ENCODE measurements around the gene CIRBP. TPM values are rescaled to one million over a fixed set of nuclear protein-coding genes. Genes with fewer than 3 reads are reported as not detected.

The CIRBP gene
- total and polyA plus RNA-seq, 2 donors (not counting 1 experiment from before 2014, with no cell fraction given): 643 to 1,164 TPM

- intact Hi-C loops (cut with micrococcal nuclease): no loop called here
- POLR2A ChIA-PET: no interaction called here
- Mint-ChIP-seq H3K27me3 (no peaks in the 10 kb centered on the region), H3K4me1 (peaks cover 34% of the 10 kb centered on the region), H3K4me3 (peak overlapping the region; percentile 89), H3K27ac (peak overlapping the region; percentile 94), H3K9me3 (ENCODE audit: insufficient read depth) (no peaks in the 10 kb centered on the region)
- CTCF ChIA-PET: interaction anchor here (0.7 to 1.2 kb wide), 4 partner anchors 11 to 133 kb away, joined by 3 read pairs; no protein-coding TSS in a partner anchor
- H2AFZ ChIP-seq (ENCODE audit: insufficient read depth, low read depth, low read length, poor library complexity, severe bottlenecking): no peak overlapping the region
- H3K27me3 ChIP-seq (replicated peaks in 1 of 4; ENCODE audit: control extremely low read depth in 1 of 4, control insufficient read depth in 3 of 4, insufficient read depth in 4 of 4, low read length in 3 of 4): no peaks in the 10 kb centered on the region
- H3K79me2 ChIP-seq (ENCODE audit: control insufficient read depth, insufficient read depth, low read length): peaks cover 59% of the 10 kb centered on the region
- H4K20me1 ChIP-seq (ENCODE audit: control insufficient read depth, insufficient read depth, low read length, poor library complexity, severe bottlenecking): peaks cover 70% of the 10 kb centered on the region
- no peak overlapping the region for H3K9ac ChIP-seq (ENCODE audit: low read length)
- H3K4me2 ChIP-seq (replicated peaks; ENCODE audit: low read depth, low read length, poor library complexity, severe bottlenecking): peak overlapping the region; percentile 100
- peak overlapping the region in 1 of 2 donors; percentile 97 for H3K27ac ChIP-seq (ENCODE audit: low read length in 2 of 2)
- no peaks in the 10 kb centered on the region for H3K9me3 ChIP-seq (ENCODE audit: control extremely low read depth in 1 of 3, control insufficient read depth in 2 of 3, insufficient read depth in 1 of 3, low read length in 2 of 3)
- TF ChIP-seq EZH2 (IDR thresholded peaks at IDR 0.05; ENCODE audit: borderline replicate concordance, insufficient read depth, low read depth, low read length, poor library complexity, severe bottlenecking) (no peak), CTCF (IDR thresholded peaks at IDR 0.05) (no peak)
- H3K36me3 ChIP-seq (replicated peaks in 1 of 2; ENCODE audit: control extremely low read depth in 1 of 2, control insufficient read depth in 1 of 2, extremely low read depth in 1 of 2, insufficient read depth in 2 of 2, low read length in 1 of 2): peaks cover 9 to 45% of the 10 kb centered on the region in 2 experiments
- 97% methylated on average over 14 of the region's 15 CpGs for WGBS (ENCODE audit: insufficient coverage)
- ATAC-seq (ENCODE audit: low read depth): no peak
- peaks cover 26 to 46% of the 10 kb centered on the region in 2 donors for H3K4me1 ChIP-seq (ENCODE audit: control insufficient read depth in 2 of 2, insufficient read depth in 2 of 2, low read length in 2 of 2)
- H3K4me3 ChIP-seq (ENCODE audit: control extremely low read depth in 1 of 5, extremely low read depth in 1 of 5, insufficient read depth in 1 of 5, low read depth in 2 of 5, low read length in 4 of 5): no peak overlapping the region
- peak; percentile 46 for DNase-seq
These were observed 7.9 kb downstream of the CIRBP start for GRCh38 chr19:1277061-1277460.

GRCh38 chr19:1278074-1278473 is 8.9 kb downstream of the CIRBP start:
- Mint-ChIP-seq H3K4me3 (peak overlapping the region; percentile 19), H3K27me3 (no peaks in the 10 kb centered on the region), H3K9me3 (ENCODE audit: insufficient read depth) (no peaks in the 10 kb centered on the region), H3K4me1 (peaks cover 26% of the 10 kb centered on the region), H3K27ac (peak overlapping the region; percentile 7)
- TF ChIP-seq EZH2 (IDR thresholded peaks at IDR 0.05; ENCODE audit: borderline replicate concordance, insufficient read depth, low read depth, low read length, poor library complexity, severe bottlenecking) (no peak), CTCF (IDR thresholded peaks at IDR 0.05) (no peak)
- peaks cover 0 to 2% (median 0%) of the 10 kb centered on the region in 3 donors for H3K9me3 ChIP-seq (ENCODE audit: control extremely low read depth in 1 of 3, control insufficient read depth in 2 of 3, insufficient read depth in 1 of 3, low read length in 2 of 3)
- H3K27me3 ChIP-seq (replicated peaks in 1 of 4; ENCODE audit: control extremely low read depth in 1 of 4, control insufficient read depth in 3 of 4, insufficient read depth in 4 of 4, low read length in 3 of 4): peaks cover 0 to 3% (median 0%) of the 10 kb centered on the region in 4 experiments
- 91% methylated on average over 11 of the region's 12 CpGs for WGBS (ENCODE audit: insufficient coverage)
- H3K27ac ChIP-seq (ENCODE audit: low read length in 2 of 2): no peak overlapping the region
- H3K9ac ChIP-seq (ENCODE audit: low read length): no peak overlapping the region
- POLR2A ChIA-PET: interaction anchor here (0.6 to 0.7 kb wide), 2 partner anchors 14 to 1255 kb away, joined by 3 read pairs; no protein-coding TSS in a partner anchor
- H3K4me3 ChIP-seq (ENCODE audit: control extremely low read depth in 1 of 5, extremely low read depth in 1 of 5, insufficient read depth in 1 of 5, low read depth in 2 of 5, low read length in 4 of 5): no peak overlapping the region
- ATAC-seq (ENCODE audit: low read depth) (no peak), DNase-seq (no peak)
- H3K4me1 ChIP-seq (ENCODE audit: control insufficient read depth in 2 of 2, insufficient read depth in 2 of 2, low read length in 2 of 2): peaks cover 21 to 38% of the 10 kb centered on the region in 2 donors
- intact Hi-C loops (cut with micrococcal nuclease): loop anchor here (2.0 kb wide), 2 partner anchors 67 to 129 kb away; partner anchors contain the start of gene DAZAP1
- no peak overlapping the region for H2AFZ ChIP-seq (ENCODE audit: insufficient read depth, low read depth, low read length, poor library complexity, severe bottlenecking)
- peaks cover 4 to 34% of the 10 kb centered on the region in 2 experiments for H3K36me3 ChIP-seq (replicated peaks in 1 of 2; ENCODE audit: control extremely low read depth in 1 of 2, control insufficient read depth in 1 of 2, extremely low read depth in 1 of 2, insufficient read depth in 2 of 2, low read length in 1 of 2)
- H3K79me2 ChIP-seq (ENCODE audit: control insufficient read depth, insufficient read depth, low read length): peaks cover 50% of the 10 kb centered on the region
- CTCF ChIA-PET: interaction anchor here (0.6 to 2.0 kb wide), 6 partner anchors 12 to 166 kb away, joined by 3 to 5 read pairs (median 3); no protein-coding TSS in a partner anchor
- H3K4me2 ChIP-seq (replicated peaks; ENCODE audit: low read depth, low read length, poor library complexity, severe bottlenecking): no peak overlapping the region
- H4K20me1 ChIP-seq (ENCODE audit: control insufficient read depth, insufficient read depth, low read length, poor library complexity, severe bottlenecking): peaks cover 60% of the 10 kb centered on the region
